ENCODE measurements around the gene HSPA12A.

- TF ChIP-seq CTCF (conservative IDR thresholded peaks at IDR 0.05 in 1 of 2, IDR thresholded peaks at IDR 0.05 in 1 of 2; ENCODE audit: low read depth in 1 of 2, low read length in 2 of 2) (no peak), EZH2 (IDR thresholded peaks at IDR 0.05; ENCODE audit: low read length, missing control alignments) (no peak)
Observed at GRCh38 chr10:116626815-116627214, 115.6 kb downstream of the HSPA12A start.

Measured in fibroblast of lung (primary cell).